HG03097 (cell line): ENCODE results near the gene FMNL2.
"Not testable (repeated sequence)": the region's sequence is repeated elsewhere in the genome, so short reads cannot be mapped to it uniquely, and the experiment has no call there.

Source experiments
- ATAC-seq: cut with Tn5 transposase; IDR thresholded peaks from one replicate; pipeline ENCODE4 v1.9.1; 2021; ENCODE audit not compliant: unreplicated experiment, low FRiP score

FMNL2 gene

GRCh38 chr2:152466041-152466440 lies 131.1 kb downstream of the FMNL2 start:
- ATAC-seq, result no peak

GRCh38 chr2:152466980-152467676 lies 132.2 kb downstream of the FMNL2 start:
- peak; percentile 92 for ATAC-seq

GRCh38 chr2:152467677-152468410 lies 132.9 kb downstream of the FMNL2 start:
- ATAC-seq, result no peak

GRCh38 chr2:152468899-152469692 lies 134.1 kb downstream of the FMNL2 start:
- no peak for ATAC-seq

- ATAC-seq, result no peak
Measured at GRCh38 chr2:152470861-152471854, 136.2 kb downstream of the FMNL2 start.

GRCh38 chr2:152472481-152472887 lies 137.5 kb downstream of the FMNL2 start:
- no peak for ATAC-seq

GRCh38 chr2:152473151-152473857 lies 138.3 kb downstream of the FMNL2 start:
- no peak for ATAC-seq

GRCh38 chr2:152474523-152474922 lies 139.5 kb downstream of the FMNL2 start:
- not testable (repeated sequence) for ATAC-seq

- ATAC-seq, result no peak
Measured at GRCh38 chr2:152475982-152476381, 141.0 kb downstream of the FMNL2 start.

GRCh38 chr2:152477347-152478092 lies 142.5 kb downstream of the FMNL2 start:
- ATAC-seq, result no peak

GRCh38 chr2:152479282-152479681 lies 144.3 kb downstream of the FMNL2 start:
- no peak for ATAC-seq

- no peak for ATAC-seq
Measured at GRCh38 chr2:152480821-152481399, 145.9 kb downstream of the FMNL2 start.

GRCh38 chr2:152481881-152482583 lies 147.1 kb downstream of the FMNL2 start:
- ATAC-seq, result no peak

- no peak for ATAC-seq
Measured at GRCh38 chr2:152483276-152484063, 148.5 kb downstream of the FMNL2 start.

- ATAC-seq, result no peak
Measured at GRCh38 chr2:152485954-152486736, 151.2 kb downstream of the FMNL2 start.

- no peak for ATAC-seq
Measured at GRCh38 chr2:152486737-152487400, 151.9 kb downstream of the FMNL2 start.
